GM21526 (cell line): ENCODE measurements around the gene FNDC10.

Experiments
- ATAC-seq: cut with Tn5 transposase; IDR thresholded peaks from one replicate; pipeline ENCODE4 v1.9.1; 2021; ENCODE audit warnings: moderate library complexity; ENCODE audit not compliant: unreplicated experiment, low FRiP score

The FNDC10 gene

DNA sequence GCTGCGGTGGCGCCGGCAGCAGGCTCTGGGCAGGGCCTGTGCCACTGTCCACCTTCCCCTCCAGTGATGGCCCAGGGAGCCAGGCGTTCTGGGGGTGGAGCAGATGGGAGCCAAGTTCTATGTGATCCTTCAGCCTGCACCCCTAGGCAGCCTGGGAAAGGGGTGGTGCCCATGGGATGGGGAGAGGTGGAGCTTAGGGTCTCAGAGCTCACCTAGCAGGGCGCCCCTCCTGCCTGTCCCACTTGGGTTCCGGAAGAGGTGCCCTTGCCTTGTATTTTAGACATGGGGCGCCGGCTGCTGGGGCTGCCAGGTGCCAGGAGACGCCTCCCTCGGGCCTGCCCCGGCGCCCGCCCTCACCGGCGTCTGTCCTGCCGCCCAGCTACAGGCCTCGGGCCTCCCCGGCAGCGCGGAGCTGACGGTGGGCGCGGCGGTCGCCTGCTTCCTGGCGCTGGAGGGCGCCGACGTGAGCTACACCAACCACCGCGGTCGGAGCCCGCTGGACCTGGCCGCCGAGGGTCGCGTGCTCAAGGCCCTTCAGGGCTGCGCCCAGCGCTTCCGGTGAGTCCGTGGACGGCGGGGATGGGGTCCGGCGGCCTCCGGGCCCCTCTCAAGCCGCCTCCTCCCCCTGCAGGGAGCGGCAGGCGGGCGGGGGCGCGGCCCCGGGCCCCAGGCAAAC is 29.0 kb upstream of the FNDC10 start:
- ATAC-seq = no peak

GRCh38 chr1:1627829-1628753 is 28.2 kb upstream of the FNDC10 start:
- no peak for ATAC-seq

DNA sequence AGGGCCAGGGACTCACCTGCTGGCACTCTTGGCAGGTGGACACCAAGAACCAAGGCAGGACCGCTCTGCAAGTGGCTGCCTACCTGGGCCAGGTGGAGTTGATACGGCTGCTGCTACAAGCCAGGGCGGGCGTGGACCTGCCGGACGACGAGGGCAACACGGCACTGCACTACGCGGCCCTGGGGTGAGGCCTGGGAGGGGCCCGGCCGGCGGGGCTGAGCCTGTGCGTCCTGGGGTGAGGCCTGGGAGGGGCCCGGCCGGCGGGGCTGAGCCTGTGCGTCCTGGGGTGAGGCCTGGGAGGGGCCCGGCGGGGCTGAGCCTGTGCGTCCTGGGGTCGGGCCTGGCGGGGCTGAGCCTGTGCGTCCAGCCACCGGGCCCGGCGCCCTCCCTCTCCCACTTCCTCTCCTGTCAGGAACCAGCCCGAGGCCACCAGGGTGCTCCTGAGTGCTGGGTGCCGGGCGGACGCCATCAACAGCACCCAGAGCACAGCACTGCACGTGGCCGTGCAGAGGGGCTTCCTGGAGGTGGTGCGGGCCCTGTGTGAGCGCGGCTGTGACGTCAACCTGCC is 27.4 kb upstream of the FNDC10 start:
- no peak for ATAC-seq

DNA sequence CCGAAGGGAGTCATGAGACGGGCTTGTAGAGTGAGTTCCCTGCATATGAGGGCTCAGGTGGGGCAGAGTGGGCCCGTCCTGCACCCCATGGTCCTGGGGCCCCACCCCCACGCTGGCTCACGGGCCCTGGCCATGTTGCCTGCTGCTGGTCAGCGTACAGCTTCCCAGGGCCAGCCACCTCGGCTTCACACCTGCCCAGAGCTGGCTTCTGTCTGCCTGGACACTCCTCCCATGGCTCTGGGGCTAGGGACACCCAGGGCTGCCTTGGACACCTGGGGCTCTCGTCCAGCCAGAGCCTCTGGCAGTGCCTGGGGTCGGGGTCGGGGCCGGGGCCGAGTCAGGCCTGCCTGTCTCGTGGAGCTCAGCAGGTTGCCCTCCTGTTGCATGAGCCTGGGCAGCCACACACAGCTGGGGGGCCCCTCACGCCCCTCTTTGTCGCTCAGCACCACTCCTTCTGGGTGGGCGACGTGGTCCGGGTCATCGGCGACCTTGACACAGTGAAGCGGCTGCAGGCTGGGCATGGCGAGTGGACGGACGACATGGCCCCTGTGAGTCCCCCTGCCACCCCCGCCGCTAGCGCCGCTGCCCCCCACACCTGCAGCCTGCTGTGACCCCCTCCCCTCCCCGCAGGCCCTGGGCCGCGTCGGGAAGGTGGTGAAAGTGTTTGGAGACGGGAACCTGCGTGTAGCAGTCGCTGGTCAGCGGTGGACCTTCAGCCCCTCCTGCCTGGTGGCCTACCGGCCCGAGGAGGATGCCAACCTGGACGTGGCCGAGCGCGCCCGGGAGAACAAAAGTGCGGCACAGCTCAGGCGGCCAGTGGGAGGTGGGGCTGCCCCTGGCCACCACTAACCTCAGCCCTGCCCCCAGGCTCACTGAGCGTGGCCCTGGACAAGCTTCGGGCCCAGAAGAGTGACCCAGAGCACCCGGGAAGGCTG is 26.5 kb upstream of the FNDC10 start:
- no peak for ATAC-seq

DNA sequence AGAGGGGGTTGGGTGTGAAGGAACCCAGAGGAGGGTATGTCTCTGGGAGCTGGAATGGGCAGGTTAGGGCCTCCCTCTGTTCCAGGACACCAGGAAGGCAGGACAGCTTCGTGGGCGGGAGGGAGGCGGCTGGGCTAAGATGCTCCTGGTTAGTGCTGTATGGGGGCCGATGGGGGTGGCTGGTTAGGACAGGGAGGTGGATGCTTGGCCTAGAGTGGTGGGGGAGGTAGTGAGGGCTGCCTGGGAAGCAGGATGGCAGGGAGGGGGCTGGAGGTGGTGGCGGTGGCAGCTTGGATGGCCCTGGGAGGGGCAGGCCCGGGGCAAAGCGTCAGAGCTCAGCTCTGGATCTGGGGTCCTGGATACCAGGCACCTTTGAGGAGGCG is 25.9 kb upstream of the FNDC10 start:
- ATAC-seq = no peak

GRCh38 chr1:1625404-1625775 is 25.5 kb upstream of the FNDC10 start:
- ATAC-seq = no peak

GRCh38 chr1:1624443-1625403 is 24.8 kb upstream of the FNDC10 start:
- no peak for ATAC-seq

DNA sequence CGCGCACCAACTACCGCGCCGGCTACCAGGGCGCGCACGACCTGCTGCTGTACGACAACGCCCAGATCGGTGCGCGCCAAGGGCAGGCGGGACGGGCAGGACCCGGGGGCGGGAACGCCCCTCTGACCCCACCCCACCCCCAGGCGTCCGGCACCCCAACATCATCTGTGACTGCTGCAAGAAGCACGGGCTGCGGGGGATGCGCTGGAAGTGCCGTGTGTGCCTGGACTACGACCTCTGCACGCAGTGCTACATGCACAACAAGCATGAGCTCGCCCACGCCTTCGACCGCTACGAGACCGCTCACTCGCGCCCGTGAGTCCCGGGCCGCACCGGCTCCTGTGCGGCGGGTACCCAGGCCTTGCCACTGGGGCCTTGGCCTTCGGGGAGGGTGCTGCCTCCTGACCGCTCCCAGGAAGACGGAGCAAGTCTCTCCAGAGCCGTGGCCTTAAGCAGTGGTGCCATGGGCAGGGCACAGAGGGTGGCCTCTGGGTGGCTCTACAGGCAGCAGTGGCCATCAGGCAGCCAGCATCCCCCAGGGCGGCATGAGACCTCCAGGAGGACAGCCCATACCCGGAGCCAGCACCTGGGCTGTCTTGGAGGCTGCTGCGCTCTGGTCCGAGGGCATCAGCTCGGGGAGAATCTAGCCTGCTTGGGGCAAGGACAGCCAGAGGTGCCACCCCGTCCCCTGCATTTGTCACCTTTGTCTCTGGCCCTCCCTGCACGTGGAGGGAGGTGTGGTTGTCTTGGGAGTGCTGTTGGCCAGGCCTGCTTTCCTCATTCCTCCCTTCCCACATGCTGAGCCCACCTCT is 23.9 kb upstream of the FNDC10 start:
- no peak for ATAC-seq

DNA sequence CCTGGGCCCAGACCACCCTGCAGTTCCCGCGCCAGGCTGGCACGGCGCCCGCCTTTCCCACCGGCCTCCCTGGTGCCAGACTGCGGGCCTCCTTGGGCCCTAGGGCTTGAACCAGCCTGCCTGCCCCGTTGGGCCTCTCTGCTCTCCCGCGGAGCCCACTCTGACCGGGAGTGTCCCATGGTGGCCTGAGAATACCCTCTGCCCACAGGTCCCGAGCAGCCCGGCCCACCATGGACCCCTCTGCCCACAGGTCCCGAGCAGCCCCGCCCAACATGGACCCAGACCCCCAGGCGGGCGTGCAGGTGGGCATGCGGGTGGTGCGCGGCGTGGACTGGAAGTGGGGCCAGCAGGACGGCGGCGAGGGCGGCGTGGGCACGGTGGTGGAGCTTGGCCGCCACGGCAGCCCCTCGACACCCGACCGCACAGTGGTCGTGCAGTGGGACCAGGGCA is 23.3 kb upstream of the FNDC10 start:
- ATAC-seq = no peak

- ATAC-seq = no peak
Observed at GRCh38 chr1:1622788-1623094, 22.8 kb upstream of the FNDC10 start.

DNA sequence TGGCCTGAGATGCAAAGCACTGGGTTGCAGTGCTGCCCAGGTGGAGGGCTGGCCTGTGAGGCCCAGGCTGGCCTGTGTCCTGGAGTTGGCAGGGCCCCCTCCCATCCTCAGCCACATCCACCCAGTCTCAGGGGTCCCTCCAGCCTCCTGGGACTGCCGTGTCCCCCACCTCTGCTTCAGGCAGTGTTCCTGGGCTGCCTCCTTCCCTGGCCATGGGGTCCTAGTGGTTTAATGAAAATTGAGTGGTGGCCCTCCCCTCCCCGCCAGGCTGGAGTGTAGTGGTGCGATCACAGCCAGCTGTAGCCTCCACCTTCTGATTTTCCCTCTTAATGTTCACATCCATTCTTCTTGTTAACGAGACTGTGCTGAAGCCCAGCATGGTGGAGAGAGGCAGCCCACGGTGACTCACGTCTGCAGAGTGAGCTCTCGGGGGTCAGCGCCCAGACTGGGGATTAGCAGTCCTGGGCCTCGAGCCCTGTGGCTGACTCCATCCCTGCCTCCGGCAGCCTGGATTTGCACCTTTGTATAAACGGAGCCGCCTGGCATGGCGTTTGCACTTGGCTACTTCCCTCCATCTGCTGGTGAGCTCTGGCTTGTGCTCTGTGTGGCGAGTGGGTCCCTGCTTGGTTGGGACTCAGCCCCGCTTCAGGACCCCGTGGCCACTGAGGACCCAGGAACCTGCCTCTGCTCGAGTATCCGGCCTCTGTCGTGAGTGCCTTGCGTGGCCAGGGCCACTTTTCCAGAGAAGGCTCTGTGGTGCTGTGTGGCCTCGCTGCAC is 22.3 kb upstream of the FNDC10 start:
- ATAC-seq = no peak

GRCh38 chr1:1621173-1622009 is 21.5 kb upstream of the FNDC10 start:
- ATAC-seq = no peak

DNA sequence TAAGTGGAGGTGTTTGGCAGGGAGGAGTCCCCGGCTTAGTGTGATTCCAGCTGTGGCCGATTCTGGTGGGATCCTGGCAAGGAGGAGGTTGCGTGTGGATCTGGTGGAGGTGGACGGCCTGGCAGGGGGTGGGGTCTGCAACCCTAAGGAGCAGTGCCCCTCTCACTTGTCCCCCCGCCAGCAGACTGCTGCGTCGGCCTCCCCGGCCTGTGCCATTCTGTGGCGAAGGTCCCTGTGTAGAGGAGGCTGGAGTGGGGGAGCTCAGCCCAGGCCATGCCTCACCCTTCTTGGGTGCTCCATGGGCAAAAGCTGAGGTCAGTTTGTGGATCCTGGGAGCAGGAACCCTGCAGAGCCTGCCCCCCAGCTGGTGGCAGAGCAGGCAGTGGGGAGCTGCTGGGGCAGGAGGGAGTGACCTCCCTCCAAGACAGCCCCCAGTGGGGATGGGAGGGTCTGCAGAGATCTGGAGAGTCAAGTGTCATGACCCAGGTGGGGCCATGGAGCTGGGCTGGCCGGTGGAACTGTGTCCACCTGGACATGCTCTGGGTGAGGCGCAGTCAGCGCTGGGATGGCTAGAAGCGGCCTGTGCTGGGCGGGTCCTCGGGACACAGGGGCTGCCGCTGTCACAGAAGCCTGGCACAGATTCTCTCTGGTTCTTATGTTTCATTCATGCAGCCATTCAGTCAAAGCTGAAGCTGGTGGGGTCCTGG is 20.7 kb upstream of the FNDC10 start:
- no peak for ATAC-seq

- ATAC-seq = no peak
Observed at GRCh38 chr1:1619917-1620361, 20.0 kb upstream of the FNDC10 start.

GRCh38 chr1:1618396-1619068 is 18.6 kb upstream of the FNDC10 start:
- ATAC-seq = no peak

GRCh38 chr1:1617925-1618324 is 18.0 kb upstream of the FNDC10 start:
- ATAC-seq = no peak
